Thyroid gland (tissue), 4 donors: Measurements from ENCODE around the gene FOXO6. TPM values are rescaled to one million over a fixed set of nuclear protein-coding genes. Genes with fewer than 3 reads are reported as not detected.

Experiments
- DNase-seq, 2 donors: peaks; one replicate each; pipeline ENCODE4 v3.0.0-alpha.2; 2019
- H3K27ac ChIP-seq, 3 donors: fragments of 200-600 bp; sonication (generic); 1 replicate in 2 of 3; 2 replicates in 1 of 3; pipeline ENCODE4 v1.5.1; 2016 to 2019; ENCODE audit warnings: mild to moderate bottlenecking in 1 of 3, moderate library complexity in 1 of 3
- H3K27me3 ChIP-seq: fragments of 200-600 bp; sonication (generic); one replicate; pipeline ENCODE4 v1.5.1; 2019
- H3K36me3 ChIP-seq, 2 donors: fragments of 200-600 bp; sonication (generic); one replicate each; pipeline ENCODE4 v1.5.1; 2016 to 2019
- H3K4me1 ChIP-seq, 2 donors: fragments of 200-600 bp; sonication (generic); one replicate each; pipeline ENCODE4 v1.5.1; 2017 to 2019
- H3K4me3 ChIP-seq, 3 donors: fragments of 200-600 bp; sonication (generic); replicated peaks in 1 of 3; 1 replicate in 2 of 3; 2 replicates in 1 of 3; pipeline ENCODE4 v1.5.1; 2016; ENCODE audit warnings: mild to moderate bottlenecking in 1 of 3
- H3K9me3 ChIP-seq: fragments of 200-600 bp; sonication (generic); one replicate; pipeline ENCODE4 v1.5.1; 2017
- CTCF ChIP-seq, 6 experiments: fragments of 200-600 bp in 3 of 6; fragments of 450-650 bp in 3 of 6; sonication (generic) in 3 of 6; IDR thresholded peaks; one replicate each; pipeline ENCODE4 v1.5.1; 2016 to 2019; ENCODE audit warnings: antibody characterized with exemption in 6 of 6, mild to moderate bottlenecking in 2 of 6, inconsistent platforms in 1 of 6, moderate library complexity in 1 of 6
- POLR2A ChIP-seq, 2 donors: fragments of 450-650 bp; IDR thresholded peaks; one replicate each; pipeline ENCODE4 v1.6.1; 2017; ENCODE audit warnings: antibody characterized with exemption in 2 of 2, mild to moderate bottlenecking in 2 of 2, moderate library complexity in 1 of 2
- WGBS, 2 donors: methylation state at CpG; one replicate each; pipeline ENCODE4 v1.1.5; 2017; 5-methylcytosine and 5-hydroxymethylcytosine counted together
- intact Hi-C: fragments of 100-400 bp; cut with DNase I; formaldehyde crosslinking; loops from one replicate; pipeline ENCODE4 v1.15.1; 2023
- total RNA-seq, 4 donors: library from RNA; depleted of rRNA; stranded (reverse); fragments of >200 nt; gene quantifications; one replicate each; pipeline ENCODE4 v1.2.3, GENCODE V29; 2016

Gene FOXO6
- total RNA-seq, 4 donors from 2014 or later = 1.1 to 4.2 (median 2.6) TPM

DNA sequence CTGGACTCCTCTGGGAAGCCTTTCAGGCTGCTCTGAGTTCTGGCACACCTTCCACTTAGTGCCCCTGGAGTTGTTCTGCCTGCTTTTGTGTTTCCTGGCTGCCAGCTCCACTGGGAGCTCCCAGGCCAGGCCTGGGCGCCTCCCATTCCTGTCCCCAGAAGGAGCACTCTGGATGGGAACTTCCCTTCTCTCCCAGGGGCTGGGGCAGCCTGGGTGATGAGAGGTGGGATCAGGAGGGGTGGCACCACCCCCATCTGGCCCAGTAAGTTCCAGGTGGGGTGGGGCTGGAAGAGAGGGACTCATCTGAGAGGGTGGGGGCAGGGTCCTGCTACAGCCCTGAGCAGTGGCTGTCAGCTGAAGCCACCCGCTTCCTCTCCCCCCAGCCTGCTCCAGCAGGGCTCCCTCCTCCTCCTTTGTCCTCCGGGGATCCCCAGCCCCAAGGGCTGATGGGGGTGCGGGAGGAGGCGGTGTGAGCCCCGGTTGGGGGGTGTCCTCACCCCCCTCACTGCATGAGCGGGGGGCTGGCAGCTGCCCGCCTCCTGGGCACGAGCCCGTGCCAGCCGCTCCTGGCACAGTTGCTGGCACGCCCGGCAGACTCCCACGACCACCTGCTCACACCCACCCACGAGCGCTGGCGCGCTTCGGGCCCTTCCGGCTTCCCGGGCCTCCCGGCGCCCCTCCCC lies 4.7 kb downstream of the FOXO6 start:
- no peaks in the 10 kb centered on the region for H3K27me3 ChIP-seq
- H3K4me1 ChIP-seq = peaks cover 17 to 36% of the 10 kb centered on the region in 2 donors
- peak overlapping the region in 1 of 3 donors; percentile 41 for H3K4me3 ChIP-seq
- peak; percentile 69 to 73 for DNase-seq
- H3K27ac ChIP-seq = peak overlapping the region; percentile 56 to 86 (median 82)
- no peaks in the 10 kb centered on the region for H3K36me3 ChIP-seq
- no peak for TF ChIP-seq CTCF (IDR thresholded peaks at IDR 0.05)
- no peak for TF ChIP-seq POLR2A (IDR thresholded peaks at IDR 0.05)
- intact Hi-C loops = no loop called here
- no peaks in the 10 kb centered on the region for H3K9me3 ChIP-seq
- WGBS, 2 donors = 12 to 27% methylated on average over 2 to 7 of the region's 23 CpGs

DNA sequence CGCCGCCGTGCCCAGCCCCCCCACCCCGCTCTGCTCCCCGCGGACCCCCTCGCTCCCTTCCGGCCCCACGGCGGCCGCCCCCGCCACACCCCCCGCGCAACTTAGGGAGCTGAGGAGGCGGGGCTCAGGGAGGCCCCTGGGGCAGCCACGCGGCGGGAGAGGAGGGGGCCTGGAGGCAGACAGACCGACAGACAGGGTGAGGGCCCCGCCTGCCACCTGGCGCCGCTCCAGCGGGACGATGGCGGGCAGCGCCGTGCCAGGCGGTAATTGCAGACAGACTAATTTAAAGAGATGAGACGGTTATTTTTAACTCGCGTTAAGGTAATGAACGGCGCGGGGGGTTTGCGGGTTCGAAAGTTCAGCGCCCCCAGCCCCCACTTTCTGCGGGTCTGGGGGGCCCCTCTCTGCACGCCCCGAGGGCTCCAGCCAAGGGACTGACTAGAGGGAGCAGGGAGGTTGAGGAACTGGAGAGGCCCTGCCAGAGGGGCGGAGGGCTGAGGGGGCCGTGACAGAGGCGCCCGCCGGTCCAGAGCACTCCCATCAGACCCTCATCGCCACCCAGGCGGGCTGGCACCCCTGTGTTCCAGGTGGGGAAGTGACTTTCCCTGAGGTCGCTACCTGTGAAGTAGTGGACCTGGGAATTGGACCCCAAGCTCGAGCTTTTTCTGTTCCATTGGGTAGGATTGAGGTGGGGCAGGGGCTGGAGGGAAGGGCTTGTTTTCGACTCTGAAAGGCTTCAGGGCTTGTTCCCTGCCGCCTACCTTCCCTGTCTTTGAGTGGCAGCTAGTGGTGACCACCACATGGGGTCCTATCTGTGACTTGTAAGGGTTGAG lies 5.4 kb downstream of the FOXO6 start:
- intact Hi-C loops = no loop called here
- Histone ChIP-seq H3K9me3 (no peaks in the 10 kb centered on the region), H3K4me1 (peaks cover 20 to 43% of the 10 kb centered on the region in 2 donors), H3K36me3 (no peaks in the 10 kb centered on the region), H3K4me3 (peak overlapping the region in 2 of 3 donors; percentile 41 to 55), H3K27ac (peak overlapping the region; percentile 56 to 86 (median 82)), H3K27me3 (no peaks in the 10 kb centered on the region)
- peak; percentile 54 to 58 for DNase-seq
- TF ChIP-seq POLR2A (IDR thresholded peaks at IDR 0.05) = no peak
- WGBS, 2 donors = 11 to 13% methylated on average over 25 to 28 of the region's 51 CpGs

- no peak overlapping the region for H3K4me3 ChIP-seq
- DNase-seq = no peak
- H3K27me3 ChIP-seq = no peaks in the 10 kb centered on the region
- no peak for TF ChIP-seq POLR2A (IDR thresholded peaks at IDR 0.05)
- TF ChIP-seq CTCF (IDR thresholded peaks at IDR 0.05) = no peak
- no peaks in the 10 kb centered on the region for H3K9me3 ChIP-seq
- peaks cover 23 to 43% of the 10 kb centered on the region in 2 donors for H3K4me1 ChIP-seq
- WGBS, 2 donors = 62 to 69% methylated on average over 4 to 5 of the region's 5 CpGs
- H3K27ac ChIP-seq = no peak overlapping the region
- intact Hi-C loops = no loop called here
- H3K36me3 ChIP-seq = no peaks in the 10 kb centered on the region
These were observed 6.0 kb downstream of the FOXO6 start for GRCh38 chr1:41367288-41367642.

DNA sequence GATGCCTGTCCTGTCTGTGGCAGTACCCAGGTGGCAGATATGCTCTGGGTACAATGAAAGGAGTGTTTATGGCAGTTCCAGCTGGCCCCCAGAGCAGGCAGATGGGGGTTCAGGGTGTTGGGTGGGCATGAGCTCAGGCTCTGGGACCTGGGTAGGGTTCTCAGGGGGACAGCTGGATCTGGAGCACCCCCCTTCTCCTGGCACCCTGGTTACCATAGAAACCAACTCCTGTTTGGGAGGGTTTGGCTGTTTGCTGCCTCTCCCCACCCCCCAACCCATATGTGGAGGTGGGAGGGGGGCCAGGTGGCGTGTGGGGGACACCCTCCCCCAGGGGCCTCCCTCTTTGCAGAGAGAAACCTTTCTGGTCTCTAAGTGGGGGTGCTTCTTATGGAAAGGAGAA lies 7.1 kb downstream of the FOXO6 start:
- intact Hi-C loops = no loop called here
- Histone ChIP-seq H3K4me3 (no peak overlapping the region), H3K27ac (no peak overlapping the region), H3K4me1 (peaks cover 29 to 48% of the 10 kb centered on the region in 2 donors), H3K36me3 (no peaks in the 10 kb centered on the region), H3K27me3 (no peaks in the 10 kb centered on the region), H3K9me3 (no peaks in the 10 kb centered on the region)
- no peak for TF ChIP-seq POLR2A (IDR thresholded peaks at IDR 0.05)
- TF ChIP-seq CTCF (IDR thresholded peaks at IDR 0.05) = no peak
- no peak for DNase-seq
- 44 to 57% methylated on average over 1 of the region's 1 CpG for WGBS, 2 donors

GRCh38 chr1:41368801-41369200 lies 7.6 kb downstream of the FOXO6 start:
- no peak for TF ChIP-seq POLR2A (IDR thresholded peaks at IDR 0.05)
- no peak for TF ChIP-seq CTCF (IDR thresholded peaks at IDR 0.05)
- no peak for DNase-seq
- intact Hi-C loops = no loop called here
- WGBS, 2 donors = 68 to 79% methylated on average over 7 of the region's 7 CpGs
- H3K27me3 ChIP-seq = no peaks in the 10 kb centered on the region
- H3K36me3 ChIP-seq = no peaks in the 10 kb centered on the region
- no peaks in the 10 kb centered on the region for H3K9me3 ChIP-seq
- no peak overlapping the region for H3K4me3 ChIP-seq
- H3K27ac ChIP-seq = no peak overlapping the region
- peaks cover 31 to 53% of the 10 kb centered on the region in 2 donors for H3K4me1 ChIP-seq
